ENCODE measurements around the gene CRHR1. TPM values are rescaled to one million over a fixed set of nuclear protein-coding genes. Genes with fewer than 3 reads are reported as not detected.

Gene CRHR1
- polyA plus RNA-seq, 3 donors = not detected

DNA sequence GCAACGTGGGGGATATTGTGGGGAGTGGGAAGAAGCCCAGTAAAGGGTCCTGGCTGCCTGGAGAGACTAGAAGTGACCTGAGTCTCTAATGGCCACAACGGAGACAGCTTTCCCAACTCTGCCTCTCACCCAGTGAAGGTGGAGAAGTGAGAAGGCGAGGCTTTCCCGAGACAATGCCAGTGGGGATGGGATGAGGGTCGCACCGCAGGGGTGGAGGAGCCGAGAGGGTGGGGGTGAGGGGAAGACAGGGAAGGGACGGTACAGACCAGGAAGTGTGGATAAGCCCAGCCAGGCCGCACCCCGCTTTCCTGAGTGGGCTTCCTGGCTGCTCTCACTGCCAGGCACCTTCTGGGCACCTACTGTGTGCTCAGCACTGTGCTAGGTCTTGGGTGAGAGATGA is 53.1 kb downstream of the CRHR1 start:
- TF ChIP-seq, protein P1, sequence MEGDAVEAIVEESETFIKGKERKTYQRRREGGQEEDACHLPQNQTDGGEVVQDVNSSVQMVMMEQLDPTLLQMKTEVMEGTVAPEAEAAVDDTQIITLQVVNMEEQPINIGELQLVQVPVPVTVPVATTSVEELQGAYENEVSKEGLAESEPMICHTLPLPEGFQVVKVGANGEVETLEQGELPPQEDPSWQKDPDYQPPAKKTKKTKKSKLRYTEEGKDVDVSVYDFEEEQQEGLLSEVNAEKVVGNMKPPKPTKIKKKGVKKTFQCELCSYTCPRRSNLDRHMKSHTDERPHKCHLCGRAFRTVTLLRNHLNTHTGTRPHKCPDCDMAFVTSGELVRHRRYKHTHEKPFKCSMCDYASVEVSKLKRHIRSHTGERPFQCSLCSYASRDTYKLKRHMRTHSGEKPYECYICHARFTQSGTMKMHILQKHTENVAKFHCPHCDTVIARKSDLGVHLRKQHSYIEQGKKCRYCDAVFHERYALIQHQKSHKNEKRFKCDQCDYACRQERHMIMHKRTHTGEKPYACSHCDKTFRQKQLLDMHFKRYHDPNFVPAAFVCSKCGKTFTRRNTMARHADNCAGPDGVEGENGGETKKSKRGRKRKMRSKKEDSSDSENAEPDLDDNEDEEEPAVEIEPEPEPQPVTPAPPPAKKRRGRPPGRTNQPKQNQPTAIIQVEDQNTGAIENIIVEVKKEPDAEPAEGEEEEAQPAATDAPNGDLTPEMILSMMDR (IDR thresholded peaks at IDR 0.05) = no peak
- Mint-ChIP-seq H3K4me3 (no peak overlapping the region), H3K27me3 (ENCODE audit: low read depth in 3 of 3) (peaks cover 3 to 4% (median 3%) of the 10 kb centered on the region in 3 donors), H3K4me1 (no peaks in the 10 kb centered on the region), H3K36me3 (no peaks in the 10 kb centered on the region), H3K9me3 (no peaks in the 10 kb centered on the region), H3K27ac (no peak overlapping the region)
- intact Hi-C loops (cut with micrococcal nuclease) = loop anchor here in 1 of 2 donors (10.0 kb wide), 1 partner anchor 442 kb away; no protein-coding TSS in a partner anchor
- DNase-seq = no peak
- H3K4me1 ChIP-seq (ENCODE audit: control insufficient read depth in 1 of 2, insufficient read depth in 2 of 2, low read length in 2 of 2) = no peaks in the 10 kb centered on the region
- H3K27me3 ChIP-seq (ENCODE audit: control insufficient read depth in 2 of 2, insufficient read depth in 2 of 2, low read length in 2 of 2) = no peaks in the 10 kb centered on the region
- H3K4me3 ChIP-seq (replicated peaks in 1 of 3; ENCODE audit: low read depth in 2 of 3, low read length in 3 of 3) = no peak overlapping the region
- no peak overlapping the region for H3K4me2 ChIP-seq (replicated peaks; ENCODE audit: extremely low read depth, low read length, poor library complexity, severe bottlenecking)
- H3K36me3 ChIP-seq (replicated peaks in 1 of 2; ENCODE audit: control insufficient read depth in 1 of 2, insufficient read depth in 2 of 2, low read length in 2 of 2) = no peaks in the 10 kb centered on the region
- no peak overlapping the region for H3K27ac ChIP-seq (ENCODE audit: low read depth in 1 of 2, low read length in 2 of 2)
- no peaks in the 10 kb centered on the region for H3K9me3 ChIP-seq (replicated peaks in 1 of 2; ENCODE audit: control insufficient read depth in 1 of 2, insufficient read depth in 1 of 2, low read length in 2 of 2)
- no peak overlapping the region for H2AFZ ChIP-seq (ENCODE audit: insufficient read depth, low read depth, low read length, poor library complexity, severe bottlenecking)
- no peaks in the 10 kb centered on the region for H4K20me1 ChIP-seq (ENCODE audit: insufficient read depth, low read length)
- H3K9ac ChIP-seq (ENCODE audit: insufficient read depth, low read length, poor library complexity, severe bottlenecking) = no peak overlapping the region
- 69% methylated on average over 6 of the region's 10 CpGs for WGBS (ENCODE audit: insufficient coverage)
- H3K79me2 ChIP-seq (ENCODE audit: insufficient read depth, low read length) = no peaks in the 10 kb centered on the region

- Histone ChIP-seq H2AFZ (ENCODE audit: insufficient read depth, low read depth, low read length, poor library complexity, severe bottlenecking) (no peak overlapping the region), H3K79me2 (ENCODE audit: insufficient read depth, low read length) (no peaks in the 10 kb centered on the region), H3K4me2 (replicated peaks; ENCODE audit: extremely low read depth, low read length, poor library complexity, severe bottlenecking) (no peak overlapping the region), H3K9ac (ENCODE audit: insufficient read depth, low read length, poor library complexity, severe bottlenecking) (no peak overlapping the region), H3K4me3 (replicated peaks in 1 of 3; ENCODE audit: low read depth in 2 of 3, low read length in 3 of 3) (no peak overlapping the region), H3K36me3 (replicated peaks in 1 of 2; ENCODE audit: control insufficient read depth in 1 of 2, insufficient read depth in 2 of 2, low read length in 2 of 2) (no peaks in the 10 kb centered on the region), H3K9me3 (replicated peaks in 1 of 2; ENCODE audit: control insufficient read depth in 1 of 2, insufficient read depth in 1 of 2, low read length in 2 of 2) (no peaks in the 10 kb centered on the region), H3K4me1 (ENCODE audit: control insufficient read depth in 1 of 2, insufficient read depth in 2 of 2, low read length in 2 of 2) (no peaks in the 10 kb centered on the region), H4K20me1 (ENCODE audit: insufficient read depth, low read length) (no peaks in the 10 kb centered on the region), H3K27me3 (ENCODE audit: control insufficient read depth in 2 of 2, insufficient read depth in 2 of 2, low read length in 2 of 2) (no peaks in the 10 kb centered on the region), H3K27ac (ENCODE audit: low read depth in 1 of 2, low read length in 2 of 2) (no peak overlapping the region)
- WGBS (ENCODE audit: insufficient coverage) = 93% methylated on average over 8 of the region's 9 CpGs
- no peak for DNase-seq
- Mint-ChIP-seq H3K27me3 (ENCODE audit: low read depth in 3 of 3) (peaks cover 3 to 6% (median 4%) of the 10 kb centered on the region in 3 donors), H3K4me1 (no peaks in the 10 kb centered on the region), H3K36me3 (no peaks in the 10 kb centered on the region), H3K4me3 (no peak overlapping the region), H3K9me3 (no peaks in the 10 kb centered on the region), H3K27ac (no peak overlapping the region)
- TF ChIP-seq, protein P1 (IDR thresholded peaks at IDR 0.05) = no peak
- intact Hi-C loops (cut with micrococcal nuclease) = loop anchor here in 1 of 2 donors (10.0 kb wide), 1 partner anchor 443 kb away; no protein-coding TSS in a partner anchor
Observed at GRCh38 chr17:45837603-45838002, 53.5 kb downstream of the CRHR1 start.

Measured in CD14-positive monocyte (primary cell).